DND-41 (cell line): ENCODE results near the gene ATP9A.

Experiments
- EZH2 ChIP-seq: IDR thresholded peaks from 3 replicates; pipeline ENCODE4 v1.6.1; 2012; ENCODE audit warnings: borderline replicate concordance, low read depth, mild to moderate bottlenecking, moderate library complexity, low read length, inconsistent platforms; ENCODE audit not compliant: severe bottlenecking
- TF ChIP-seq, protein P1 (sequence below): IDR thresholded peaks from 2 replicates; pipeline ENCODE4 v1.5.1; 2012; ENCODE audit warnings: borderline replicate concordance, low read length, moderate library complexity, mild to moderate bottlenecking; ENCODE audit not compliant: poor library complexity, severe bottlenecking; ENCODE audit errors: extremely low read depth

DNA sequence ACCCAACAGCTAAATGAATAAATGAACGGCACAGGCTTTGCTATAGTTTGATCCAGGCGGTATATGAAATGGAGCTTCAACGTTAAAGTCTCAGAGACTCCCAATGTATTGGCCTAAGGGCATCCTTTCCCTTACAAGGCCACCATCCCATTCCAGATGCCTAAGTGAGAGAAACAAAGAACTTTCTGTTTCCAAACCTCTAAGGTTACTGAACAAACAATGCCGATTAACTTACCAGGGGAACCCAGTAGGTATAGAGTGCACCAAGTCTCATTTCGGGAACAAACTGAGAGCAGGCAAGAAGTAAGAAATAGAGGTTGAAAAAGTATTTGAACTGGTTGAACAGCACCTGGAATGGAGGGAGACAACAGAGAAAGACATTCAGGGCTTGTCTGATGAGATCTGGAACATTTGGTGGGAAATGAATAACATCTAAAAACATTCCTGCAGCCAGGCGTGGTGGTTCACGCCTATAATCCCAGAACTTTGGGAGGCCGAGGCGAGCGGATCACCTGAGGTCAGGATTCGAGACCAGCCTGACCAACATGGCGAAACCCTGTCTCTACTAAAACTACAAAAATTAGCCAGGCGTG lies 42.5 kb downstream of the ATP9A start:
- TF ChIP-seq, protein P1, sequence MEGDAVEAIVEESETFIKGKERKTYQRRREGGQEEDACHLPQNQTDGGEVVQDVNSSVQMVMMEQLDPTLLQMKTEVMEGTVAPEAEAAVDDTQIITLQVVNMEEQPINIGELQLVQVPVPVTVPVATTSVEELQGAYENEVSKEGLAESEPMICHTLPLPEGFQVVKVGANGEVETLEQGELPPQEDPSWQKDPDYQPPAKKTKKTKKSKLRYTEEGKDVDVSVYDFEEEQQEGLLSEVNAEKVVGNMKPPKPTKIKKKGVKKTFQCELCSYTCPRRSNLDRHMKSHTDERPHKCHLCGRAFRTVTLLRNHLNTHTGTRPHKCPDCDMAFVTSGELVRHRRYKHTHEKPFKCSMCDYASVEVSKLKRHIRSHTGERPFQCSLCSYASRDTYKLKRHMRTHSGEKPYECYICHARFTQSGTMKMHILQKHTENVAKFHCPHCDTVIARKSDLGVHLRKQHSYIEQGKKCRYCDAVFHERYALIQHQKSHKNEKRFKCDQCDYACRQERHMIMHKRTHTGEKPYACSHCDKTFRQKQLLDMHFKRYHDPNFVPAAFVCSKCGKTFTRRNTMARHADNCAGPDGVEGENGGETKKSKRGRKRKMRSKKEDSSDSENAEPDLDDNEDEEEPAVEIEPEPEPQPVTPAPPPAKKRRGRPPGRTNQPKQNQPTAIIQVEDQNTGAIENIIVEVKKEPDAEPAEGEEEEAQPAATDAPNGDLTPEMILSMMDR: no peak
- TF ChIP-seq EZH2: no peak
